ENCODE data around the gene HYCC1.
"Not testable (repeated sequence)": the region's sequence is repeated elsewhere in the genome, so short reads cannot be mapped to it uniquely, and the experiment has no call there.

Gene HYCC1

DNA sequence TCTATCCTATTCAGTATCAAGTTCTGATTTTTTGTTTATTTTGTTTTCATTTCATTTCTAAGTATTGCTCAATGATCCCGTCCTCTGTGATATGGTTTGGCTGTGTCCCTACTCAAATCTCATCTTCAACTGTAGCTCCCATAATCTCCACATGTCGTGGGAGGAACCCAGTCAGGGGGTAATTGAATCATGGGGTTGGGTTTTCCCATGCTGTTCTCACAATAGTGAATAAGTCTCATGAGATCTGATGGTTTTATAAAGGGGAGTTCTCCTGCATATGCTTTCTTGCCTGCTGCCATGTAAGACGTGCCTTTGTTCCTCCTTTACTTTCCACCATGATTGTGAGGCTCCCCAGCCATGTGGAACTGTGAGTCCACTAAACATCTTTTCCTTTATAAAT, 39.3 kb downstream of the HYCC1 start:
- not testable (repeated sequence) for H3K9ac ChIP-seq (ENCODE audit: low read depth, low read length); H3K36me3 ChIP-seq (ENCODE audit: control insufficient read depth, insufficient read depth, low read length); H3K27me3 ChIP-seq (ENCODE audit: control insufficient read depth, insufficient read depth, low read length); H3K4me1 ChIP-seq (ENCODE audit: control insufficient read depth, insufficient read depth, low read length); H3K4me3 ChIP-seq (ENCODE audit: low read depth, low read length); H3K9me3 ChIP-seq (ENCODE audit: control insufficient read depth, insufficient read depth, low read length)

DNA sequence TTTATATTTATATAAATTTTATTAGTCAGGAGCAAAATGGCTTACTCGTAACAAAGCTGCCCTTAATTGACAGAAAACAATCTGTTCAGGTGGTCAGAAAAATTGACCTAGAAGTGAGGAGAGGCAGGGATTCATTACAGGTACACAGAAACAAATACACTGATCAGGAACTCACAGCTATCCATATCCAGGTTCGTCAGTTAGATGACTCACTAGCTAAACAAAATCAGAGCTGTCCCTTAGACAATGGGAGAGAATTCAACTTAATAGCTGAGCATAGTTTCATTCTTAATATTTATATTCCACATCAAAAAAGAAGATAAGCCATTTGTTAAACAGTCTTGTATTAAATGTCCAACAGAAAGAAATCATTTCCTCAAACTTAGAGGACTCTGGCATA, 41.7 kb downstream of the HYCC1 start:
- Histone ChIP-seq H3K36me3 (ENCODE audit: control insufficient read depth, insufficient read depth, low read length) (no peaks in the 10 kb centered on the region), H3K4me3 (ENCODE audit: low read depth, low read length) (no peak overlapping the region), H3K4me1 (ENCODE audit: control insufficient read depth, insufficient read depth, low read length) (no peaks in the 10 kb centered on the region), H3K9me3 (ENCODE audit: control insufficient read depth, insufficient read depth, low read length) (no peaks in the 10 kb centered on the region), H3K9ac (ENCODE audit: low read depth, low read length) (no peak overlapping the region), H3K27me3 (ENCODE audit: control insufficient read depth, insufficient read depth, low read length) (no peaks in the 10 kb centered on the region)

DNA sequence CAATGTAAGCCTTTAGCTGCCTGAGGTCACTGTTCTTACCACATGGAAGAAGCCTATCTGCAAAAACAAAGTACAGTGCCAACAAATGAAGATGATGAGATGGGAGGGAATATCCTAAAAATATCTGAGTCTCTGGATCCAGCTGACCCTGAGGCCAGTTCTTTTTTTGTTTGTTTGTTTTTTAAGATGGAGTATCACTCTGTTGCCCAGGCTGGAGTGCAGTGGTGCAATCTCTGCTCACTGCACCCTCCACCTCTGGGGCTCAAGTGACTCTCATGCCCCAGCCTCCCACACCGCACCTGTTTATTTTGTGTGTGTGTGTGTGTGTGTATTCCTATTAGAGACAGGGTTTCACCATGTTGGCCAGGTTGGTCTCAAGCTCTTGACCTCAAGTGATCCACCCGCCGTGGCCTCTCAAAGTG, 44.9 kb downstream of the HYCC1 start:
- Histone ChIP-seq H3K27me3 (ENCODE audit: control insufficient read depth, insufficient read depth, low read length) (no peaks in the 10 kb centered on the region), H3K4me1 (ENCODE audit: control insufficient read depth, insufficient read depth, low read length) (no peaks in the 10 kb centered on the region), H3K4me3 (ENCODE audit: low read depth, low read length) (no peak overlapping the region), H3K36me3 (ENCODE audit: control insufficient read depth, insufficient read depth, low read length) (no peaks in the 10 kb centered on the region), H3K9ac (ENCODE audit: low read depth, low read length) (no peak overlapping the region), H3K9me3 (ENCODE audit: control insufficient read depth, insufficient read depth, low read length) (no peaks in the 10 kb centered on the region)
